HepG2 (cell line): ENCODE measurements around the gene TGFBRAP1. TPM values are rescaled to one million over a fixed set of nuclear protein-coding genes. Genes with fewer than 3 reads are reported as not detected.

Experiments
- CAMTA2 ChIP-seq: sonication (generic); formaldehyde crosslinking; IDR thresholded peaks from 2 replicates; pipeline ENCODE4 v1.4.0; 2020; ENCODE audit warnings: mild to moderate bottlenecking, missing genetic modification reagents, borderline replicate concordance
- ELF3 ChIP-seq: IDR thresholded peaks from 2 replicates; pipeline ENCODE4 v1.6.1; 2016; ENCODE audit warnings: missing genetic modification reagents, missing compliant biosample characterization
- HDAC6 ChIP-seq: fragments of 200-600 bp; sonication (generic); IDR thresholded peaks from 2 replicates; pipeline ENCODE4 v1.7.0; 2017; ENCODE audit warnings: mild to moderate bottlenecking, antibody characterized with exemption, low read length, low read depth
- MXD1 ChIP-seq: sonication (generic); formaldehyde crosslinking; IDR thresholded peaks from 2 replicates; pipeline ENCODE4 v1.4.0; 2020; ENCODE audit warnings: mild to moderate bottlenecking, missing genetic modification reagents
- NFKB2 ChIP-seq: sonication (generic); formaldehyde crosslinking; IDR thresholded peaks from 2 replicates; pipeline ENCODE4 v1.4.0; 2020; ENCODE audit warnings: missing genetic modification reagents, borderline replicate concordance
- NR2F1 ChIP-seq, 2 experiments: fragments of 450-650 bp in 1 of 2; formaldehyde crosslinking in 1 of 2; IDR thresholded peaks; 2 replicates each; pipeline versions ENCODE4 v1.5.0 to v1.6.1; 2016 to 2020; ENCODE audit warnings: mild to moderate bottlenecking in 1 of 2, missing compliant biosample characterization in 1 of 2, missing genetic modification reagents in 1 of 2, moderate library complexity in 1 of 2
- SMAD9 ChIP-seq: sonication (generic); formaldehyde crosslinking; IDR thresholded peaks from 2 replicates; pipeline ENCODE4 v1.5.1; 2020; ENCODE audit warnings: mild to moderate bottlenecking, missing genetic modification reagents
- ZBTB21 ChIP-seq: sonication (generic); formaldehyde crosslinking; IDR thresholded peaks from 2 replicates; pipeline ENCODE4 v1.4.0; 2020; ENCODE audit warnings: missing genetic modification reagents
- ZNF143 ChIP-seq: sonication (generic); formaldehyde crosslinking; IDR thresholded peaks from 2 replicates; pipeline ENCODE4 v1.4.0; 2020; ENCODE audit warnings: missing genetic modification reagents
- ZNF264 ChIP-seq: sonication (generic); formaldehyde crosslinking; IDR thresholded peaks from 2 replicates; pipeline ENCODE4 v1.4.0; 2020; ENCODE audit warnings: missing genetic modification reagents
- ZNF468 ChIP-seq: sonication (generic); formaldehyde crosslinking; IDR thresholded peaks from 2 replicates; pipeline ENCODE4 v1.8.0; 2022; ENCODE audit warnings: mild to moderate bottlenecking, moderate library complexity, missing genetic modification reagents
- ZNF552 ChIP-seq: sonication (generic); formaldehyde crosslinking; IDR thresholded peaks from 2 replicates; pipeline ENCODE4 v1.9.0; 2022; ENCODE audit warnings: missing genetic modification reagents, mild to moderate bottlenecking, borderline replicate concordance
- ZNF772 ChIP-seq: sonication (generic); formaldehyde crosslinking; IDR thresholded peaks from 2 replicates; pipeline ENCODE4 v1.5.0; 2020; ENCODE audit warnings: mild to moderate bottlenecking, missing genetic modification reagents
- ZSCAN31 ChIP-seq: sonication (generic); formaldehyde crosslinking; IDR thresholded peaks from 2 replicates; pipeline ENCODE4 v1.5.0; 2020; ENCODE audit warnings: low read depth, mild to moderate bottlenecking, missing genetic modification reagents
- polyA plus RNA-seq, 8 experiments: library from polyadenylated mRNA; depleted of rRNA in 3 of 8; stranded (reverse) in 7 of 8; unstranded in 1 of 8; fragments of >200 nt; fragmentation: Illumina TruSeq in 4 of 8; extraction: Trizol in 4 of 8; gene quantifications; 2 replicates each; pipeline versions ENCODE4 v1.2.1 to v1.2.3, GENCODE V29; 2011 to 2016; ENCODE audit warnings: low read depth in 4 of 8, missing spikeins in 1 of 8, mixed read lengths in 1 of 8; ENCODE audit not compliant: insufficient read depth in 1 of 8
- total RNA-seq, 5 experiments: library from RNA; depleted of rRNA; stranded (reverse); fragments of >200 nt; fragmentation: Illumina TruSeq; extraction: Trizol; gene quantifications; 2 replicates each; pipeline ENCODE4 v1.2.3, GENCODE V29; 2016; ENCODE audit warnings: low read depth in 1 of 5
- TF ChIP-seq, protein P1 (sequence below): sonication (generic); formaldehyde crosslinking; IDR thresholded peaks from 2 replicates; pipeline ENCODE4 v1.8.1; 2023; ENCODE audit warnings: mild to moderate bottlenecking, inconsistent platforms, moderate library complexity, missing genetic modification reagents, borderline replicate concordance
- TF ChIP-seq, protein P2 (sequence below): fragments of 450-650 bp; IDR thresholded peaks from 2 replicates; pipeline ENCODE4 v1.6.1; 2017; ENCODE audit warnings: mild to moderate bottlenecking
- TF ChIP-seq, protein P3 (sequence below): sonication (generic); formaldehyde crosslinking; IDR thresholded peaks from 2 replicates; pipeline ENCODE4 v1.4.0; 2020; ENCODE audit warnings: missing genetic modification reagents

TGFBRAP1 gene
- total and polyA plus RNA-seq, 2 of the 13 experiments (the other 11 are each of a cell fraction or from before 2014, with no cell fraction given), result 12.7 to 22.9 TPM

DNA sequence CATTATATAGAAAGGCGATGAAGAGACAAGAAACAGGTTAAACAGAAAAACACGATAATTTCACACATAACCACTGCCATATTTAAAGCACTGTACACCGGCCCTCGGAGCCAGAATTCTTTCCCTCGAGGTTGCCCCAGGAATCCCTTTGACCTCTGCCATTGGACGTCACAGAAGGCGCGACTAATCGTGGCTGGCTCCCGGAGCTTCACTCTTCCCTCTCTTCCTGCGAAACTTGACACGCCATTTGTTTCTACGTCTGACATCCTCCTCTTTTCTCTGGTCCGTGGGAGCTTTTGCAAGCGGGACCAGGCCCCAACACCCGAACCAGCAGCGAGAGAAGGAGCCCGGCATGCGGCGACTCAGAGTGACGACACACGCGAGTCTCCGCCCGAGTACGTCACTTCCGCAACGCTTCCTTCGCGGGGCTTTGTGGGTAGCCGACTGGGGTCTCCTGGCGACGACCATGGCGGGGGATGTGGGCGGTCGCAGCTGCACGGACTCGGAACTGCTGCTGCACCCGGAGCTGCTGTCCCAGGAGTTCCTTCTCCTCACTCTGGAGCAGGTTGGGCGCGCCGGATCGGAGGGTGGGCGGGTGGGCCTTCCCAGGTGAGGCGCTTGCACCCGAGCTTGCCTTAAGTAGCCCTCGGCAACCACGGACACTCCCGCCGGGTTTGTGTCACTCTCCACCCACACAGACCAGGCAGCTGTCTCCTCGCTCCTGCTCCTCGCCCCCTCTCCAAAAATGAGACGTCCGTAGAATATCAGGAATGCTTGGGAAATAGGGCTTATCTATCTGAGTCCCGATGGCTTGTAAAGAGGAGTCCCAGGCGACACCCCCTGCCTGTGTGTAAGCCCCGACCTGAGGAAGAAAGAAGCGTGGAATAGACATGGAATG lies 7.8 kb upstream of the TGFBRAP1 start, which contains the start of gene C2orf49 (continued):
- TF ChIP-seq ZNF264 (CRISPR knock-in tag), result peak; percentile 20; the same call in 1 of the 2 replicates
- TF ChIP-seq ZSCAN31, result no peak
- TF ChIP-seq ZNF143 (CRISPR knock-in tag), result peak; percentile 91
- TF ChIP-seq, protein P1, sequence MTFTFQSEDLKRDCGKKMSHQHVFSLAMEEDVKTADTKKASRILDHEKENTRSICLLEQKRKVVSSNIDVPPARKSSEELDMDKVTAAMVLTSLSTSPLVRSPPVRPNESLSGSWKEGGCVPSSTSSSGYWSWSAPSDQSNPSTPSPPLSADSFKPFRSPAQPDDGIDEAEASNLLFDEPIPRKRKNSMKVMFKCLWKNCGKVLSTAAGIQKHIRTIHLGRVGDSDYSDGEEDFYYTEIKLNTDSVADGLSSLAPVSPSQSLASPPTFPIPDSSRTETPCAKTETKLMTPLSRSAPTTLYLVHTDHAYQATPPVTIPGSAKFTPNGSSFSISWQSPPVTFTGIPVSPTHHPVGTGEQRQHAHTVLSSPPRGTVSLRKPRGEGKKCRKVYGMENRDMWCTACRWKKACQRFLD, result peak; percentile 54; the same call in 1 of the 2 replicates
- TF ChIP-seq, protein P2, sequence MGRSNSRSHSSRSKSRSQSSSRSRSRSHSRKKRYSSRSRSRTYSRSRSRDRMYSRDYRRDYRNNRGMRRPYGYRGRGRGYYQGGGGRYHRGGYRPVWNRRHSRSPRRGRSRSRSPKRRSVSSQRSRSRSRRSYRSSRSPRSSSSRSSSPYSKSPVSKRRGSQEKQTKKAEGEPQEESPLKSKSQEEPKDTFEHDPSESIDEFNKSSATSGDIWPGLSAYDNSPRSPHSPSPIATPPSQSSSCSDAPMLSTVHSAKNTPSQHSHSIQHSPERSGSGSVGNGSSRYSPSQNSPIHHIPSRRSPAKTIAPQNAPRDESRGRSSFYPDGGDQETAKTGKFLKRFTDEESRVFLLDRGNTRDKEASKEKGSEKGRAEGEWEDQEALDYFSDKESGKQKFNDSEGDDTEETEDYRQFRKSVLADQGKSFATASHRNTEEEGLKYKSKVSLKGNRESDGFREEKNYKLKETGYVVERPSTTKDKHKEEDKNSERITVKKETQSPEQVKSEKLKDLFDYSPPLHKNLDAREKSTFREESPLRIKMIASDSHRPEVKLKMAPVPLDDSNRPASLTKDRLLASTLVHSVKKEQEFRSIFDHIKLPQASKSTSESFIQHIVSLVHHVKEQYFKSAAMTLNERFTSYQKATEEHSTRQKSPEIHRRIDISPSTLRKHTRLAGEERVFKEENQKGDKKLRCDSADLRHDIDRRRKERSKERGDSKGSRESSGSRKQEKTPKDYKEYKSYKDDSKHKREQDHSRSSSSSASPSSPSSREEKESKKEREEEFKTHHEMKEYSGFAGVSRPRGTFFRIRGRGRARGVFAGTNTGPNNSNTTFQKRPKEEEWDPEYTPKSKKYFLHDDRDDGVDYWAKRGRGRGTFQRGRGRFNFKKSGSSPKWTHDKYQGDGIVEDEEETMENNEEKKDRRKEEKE, result no peak
- 0 out of 2 replicates have a peak, but pooled peaks have one; percentile 23 for TF ChIP-seq CAMTA2 (CRISPR knock-in tag)
- TF ChIP-seq SMAD9, result peak; percentile 73; the same call in 1 of the 2 replicates
- peak in 1 of 2 experiments; percentile 97; a peak in 2 of 4 replicates for TF ChIP-seq NR2F1 (CRISPR knock-in tag; IDR thresholded peaks at IDR 0.05)
- 0 out of 2 replicates have a peak, but pooled peaks have one; percentile 12 for TF ChIP-seq ZNF552 (CRISPR knock-in tag)
- TF ChIP-seq ELF3 (CRISPR knock-in tag), result peak; percentile 41; the same call in 1 of the 2 replicates
- peak; percentile 72; the same call in 1 of the 2 replicates for TF ChIP-seq MXD1 (CRISPR knock-in tag)
- no peak for TF ChIP-seq HDAC6
- peak; percentile 73; the same call in 1 of the 2 replicates for TF ChIP-seq ZBTB21 (CRISPR knock-in tag)
- TF ChIP-seq ZNF772 (CRISPR knock-in tag), result no peak
- TF ChIP-seq, protein P3, sequence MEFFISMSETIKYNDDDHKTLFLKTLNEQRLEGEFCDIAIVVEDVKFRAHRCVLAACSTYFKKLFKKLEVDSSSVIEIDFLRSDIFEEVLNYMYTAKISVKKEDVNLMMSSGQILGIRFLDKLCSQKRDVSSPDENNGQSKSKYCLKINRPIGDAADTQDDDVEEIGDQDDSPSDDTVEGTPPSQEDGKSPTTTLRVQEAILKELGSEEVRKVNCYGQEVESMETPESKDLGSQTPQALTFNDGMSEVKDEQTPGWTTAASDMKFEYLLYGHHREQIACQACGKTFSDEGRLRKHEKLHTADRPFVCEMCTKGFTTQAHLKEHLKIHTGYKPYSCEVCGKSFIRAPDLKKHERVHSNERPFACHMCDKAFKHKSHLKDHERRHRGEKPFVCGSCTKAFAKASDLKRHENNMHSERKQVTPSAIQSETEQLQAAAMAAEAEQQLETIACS (CRISPR knock-in tag), result no peak
- TF ChIP-seq NFKB2 (CRISPR knock-in tag), result 0 out of 2 replicates have a peak, but pooled peaks have one; percentile 77
- TF ChIP-seq ZNF468 (CRISPR knock-in tag), result no peak
